Kidney (tissue), 14 donors: ENCODE data around the gene SPDYE2. TPM values are rescaled to one million over a fixed set of nuclear protein-coding genes. Genes with fewer than 3 reads are reported as not detected.
A peak's percentile ranks its signal among the peaks of the same experiment; 100 is the strongest.
"Not testable (repeated sequence)": the region's sequence is repeated elsewhere in the genome, so short reads cannot be mapped to it uniquely, and the experiment has no call there.

Source experiments
- DNase-seq, 5 donors: peaks; one replicate each; pipeline ENCODE4 v3.0.0-alpha.2; 2013 to 2020
- FAIRE-seq: peaks from 2 replicates; lab custom pipeline; 2012; peaks lifted over from hg19 to GRCh38; lab: Jason Lieb, UNC
- H3K27ac ChIP-seq, 2 donors: one replicate each; pipeline ENCODE4 v1.7.0; 2013; ENCODE audit warnings: low read depth in 2 of 2, low read length in 2 of 2, inconsistent platforms in 1 of 2
- H3K27me3 ChIP-seq: one replicate; pipeline ENCODE4 v1.7.1; 2013; ENCODE audit warnings: low read length, inconsistent platforms; ENCODE audit not compliant: control insufficient read depth, insufficient read depth
- H3K36me3 ChIP-seq, 3 donors: one replicate each; pipeline versions ENCODE4 v1.7.0 to v1.7.1; 2013; ENCODE audit warnings: low read length in 3 of 3, control low read depth in 1 of 3, inconsistent platforms in 1 of 3; ENCODE audit not compliant: insufficient read depth in 3 of 3, control insufficient read depth in 2 of 3
- H3K4me1 ChIP-seq, 3 donors: one replicate each; pipeline versions ENCODE4 v1.7.0 to v1.7.1; 2013; ENCODE audit warnings: low read length in 3 of 3, inconsistent platforms in 1 of 3, low read depth in 1 of 3; ENCODE audit not compliant: control insufficient read depth in 2 of 3, insufficient read depth in 2 of 3
- H3K4me3 ChIP-seq, 3 donors: one replicate each; pipeline versions ENCODE4 v1.7.0 to v1.8.1; 2013; ENCODE audit warnings: low read length in 3 of 3, control low read depth in 1 of 3, inconsistent platforms in 1 of 3
- H3K9ac ChIP-seq, 3 donors: one replicate each; pipeline versions ENCODE4 v1.7.0 to v1.7.1; 2013; ENCODE audit warnings: low read length in 3 of 3, control low read depth in 1 of 3, inconsistent platforms in 1 of 3
- H3K9me3 ChIP-seq, 3 donors: one replicate each; pipeline versions ENCODE4 v1.7.0 to v1.7.1; 2013; ENCODE audit warnings: low read length in 3 of 3, control low read depth in 1 of 3, inconsistent platforms in 1 of 3; ENCODE audit not compliant: control insufficient read depth in 2 of 3, insufficient read depth in 1 of 3
- CTCF ChIP-seq: IDR thresholded peaks from 3 replicates; pipeline ENCODE4 v1.5.1; 2012; ENCODE audit warnings: mild to moderate bottlenecking, moderate library complexity, borderline replicate concordance; ENCODE audit not compliant: insufficient read depth; ENCODE audit errors: extremely low read depth
- intact Hi-C: fragments of 100-400 bp; cut with DNase I; formaldehyde crosslinking; loops from one replicate; pipeline ENCODE4 v1.11.1; 2022
- polyA plus RNA-seq: library from polyadenylated mRNA; stranded (reverse); fragments of 350-450 nt; fragmentation: Illumina TruSeq; extraction: RNeasy Lipid Tissue Mini Kit (QIAGEN cat#74804); gene quantifications from one replicate; pipeline ENCODE4 v1.2.3, GENCODE V29; 2014; ENCODE audit warnings: low read depth, low replicate concordance; ENCODE audit not compliant: insufficient read depth
- total RNA-seq: library from RNA; stranded (reverse); fragmentation: NEBNext Ultra II Directional; extraction: Animal tissue kit (Norgen Biotek cat#: 25700); gene quantifications from one replicate; pipeline ENCODE4 v1.2.1, GENCODE V29; 2021
- donor health status: control.
- donor health status: control.
- donor health status: control.
- donor health status: control.
- donor health status: control.
- donor health status: DM: yes; HTN: yes; CAD: no.
- donor health status: Normal renal cell carcinoma (clear cell type).

SPDYE2 gene
- total and polyA plus RNA-seq, 2 donors from 2014 or later, result 0.50 TPM; not detected in 1

- H3K27ac ChIP-seq, H3K4me1 ChIP-seq, H3K4me3 ChIP-seq, DNase-seq, H3K27me3 ChIP-seq, H3K9ac ChIP-seq, FAIRE-seq, H3K9me3 ChIP-seq, H3K36me3 ChIP-seq, intact Hi-C loops: not testable (repeated sequence)
These were observed 6.7 kb upstream of the SPDYE2 start for GRCh38 chr7:102544372-102544771.

- DNase-seq, H3K27me3 ChIP-seq, H3K27ac ChIP-seq, H3K36me3 ChIP-seq, FAIRE-seq, H3K4me3 ChIP-seq, H3K4me1 ChIP-seq, H3K9me3 ChIP-seq, H3K9ac ChIP-seq, intact Hi-C loops: not testable (repeated sequence)
These were observed 5.7 kb upstream of the SPDYE2 start for GRCh38 chr7:102545288-102545687.

- H3K36me3 ChIP-seq, intact Hi-C loops, H3K27ac ChIP-seq, H3K4me3 ChIP-seq, H3K27me3 ChIP-seq, H3K4me1 ChIP-seq, DNase-seq, H3K9ac ChIP-seq, FAIRE-seq, H3K9me3 ChIP-seq: not testable (repeated sequence)
These were observed 4.7 kb upstream of the SPDYE2 start for GRCh38 chr7:102546353-102546752.

GRCh38 chr7:102568620-102569019 lies 17.6 kb downstream of the SPDYE2 start:
- FAIRE-seq, H3K4me3 ChIP-seq, H3K27ac ChIP-seq, intact Hi-C loops, H3K9ac ChIP-seq, H3K4me1 ChIP-seq, H3K27me3 ChIP-seq, H3K9me3 ChIP-seq, H3K36me3 ChIP-seq: not testable (repeated sequence)
- peak in 1 of 5 donors; percentile 55 for DNase-seq

GRCh38 chr7:102572261-102573239 lies 21.5 kb downstream of the SPDYE2 start, which contains the start of gene POLR2J3:
POLR2J3 (minus strand) TSS chr7:102572583; CDS start chr7:102572521, 62 bp downstream.
- H3K4me1 ChIP-seq, FAIRE-seq, intact Hi-C loops, H3K9me3 ChIP-seq, H3K36me3 ChIP-seq, H3K27me3 ChIP-seq, H3K27ac ChIP-seq: not testable (repeated sequence)
- TF ChIP-seq CTCF, result peak; percentile 65
- Histone ChIP-seq H3K4me3 (peak within 1 kb of the TSS; percentile 61 to 77 (median 75)), H3K9ac (peak within 1 kb of the TSS in 2 of 3 donors; percentile 62 to 71)
- peak; percentile 97 to 100 (median 97) for DNase-seq

GRCh38 chr7:102574607-102575006 lies 23.6 kb downstream of the SPDYE2 start:
- H3K27ac ChIP-seq, H3K9ac ChIP-seq, FAIRE-seq, H3K4me3 ChIP-seq, DNase-seq, H3K9me3 ChIP-seq, H3K27me3 ChIP-seq, H3K4me1 ChIP-seq, H3K36me3 ChIP-seq, intact Hi-C loops: not testable (repeated sequence)

GRCh38 chr7:102576363-102576762 lies 25.3 kb downstream of the SPDYE2 start:
- FAIRE-seq, result not testable (repeated sequence)

More at GRCh38 chr7:102576363-102576762, 25.3 kb downstream of the SPDYE2 start:
- H3K27me3 ChIP-seq, H3K4me3 ChIP-seq, intact Hi-C loops, H3K9me3 ChIP-seq, H3K4me1 ChIP-seq, DNase-seq, H3K27ac ChIP-seq, H3K36me3 ChIP-seq, H3K9ac ChIP-seq: not testable (repeated sequence)
